HepG2 (cell line): ENCODE data around the gene IL22RA1. TPM values are rescaled to one million over a fixed set of nuclear protein-coding genes. Genes with fewer than 3 reads are reported as not detected.

Source experiments
- BCL6 ChIP-seq: IDR thresholded peaks from 2 replicates; pipeline ENCODE4 v1.6.1; 2016; ENCODE audit warnings: missing genetic modification reagents, missing compliant biosample characterization
- CENPT ChIP-seq: sonication (generic); formaldehyde crosslinking; IDR thresholded peaks from 2 replicates; pipeline ENCODE4 v1.8.0; 2022; ENCODE audit warnings: low read depth, mild to moderate bottlenecking, moderate library complexity, missing genetic modification reagents
- ETV5 ChIP-seq: IDR thresholded peaks from 2 replicates; pipeline ENCODE4 v1.6.1; 2018; ENCODE audit warnings: missing biosample characterization, missing genetic modification reagents, inconsistent platforms, borderline replicate concordance
- FOXA1 ChIP-seq, 2 experiments: fragments of 450-650 bp in 1 of 2; sonication (generic) in 1 of 2; formaldehyde crosslinking in 1 of 2; IDR thresholded peaks; 2 replicates each; pipeline versions ENCODE4 v1.4.0 to v1.6.1; 2016 to 2020; ENCODE audit warnings: missing genetic modification reagents in 1 of 2
- MTA3 ChIP-seq: sonication (generic); formaldehyde crosslinking; IDR thresholded peaks from 2 replicates; pipeline ENCODE4 v1.4.0; 2020; ENCODE audit warnings: missing genetic modification reagents
- NONO ChIP-seq, 2 experiments: fragments of 450-650 bp in 1 of 2; sonication (generic) in 1 of 2; formaldehyde crosslinking in 1 of 2; IDR thresholded peaks in 1 of 2; conservative IDR thresholded peaks in 1 of 2; 2 replicates each; pipeline versions ENCODE4 v1.6.1 to v1.8.0; 2017 to 2022; ENCODE audit warnings: mild to moderate bottlenecking in 1 of 2, missing genetic modification reagents in 1 of 2, moderate library complexity in 1 of 2
- PHF20 ChIP-seq: sonication (generic); formaldehyde crosslinking; IDR thresholded peaks from 2 replicates; pipeline ENCODE4 v1.5.0; 2020; ENCODE audit warnings: mild to moderate bottlenecking, missing genetic modification reagents
- SP5 ChIP-seq: IDR thresholded peaks from 2 replicates; pipeline ENCODE4 v1.6.1; 2016; ENCODE audit warnings: low read depth, borderline replicate concordance
- ZBTB7B ChIP-seq: sonication (generic); formaldehyde crosslinking; IDR thresholded peaks from 2 replicates; pipeline ENCODE4 v1.4.0; 2020; ENCODE audit warnings: missing genetic modification reagents
- ZNF121 ChIP-seq: sonication (generic); formaldehyde crosslinking; IDR thresholded peaks from 2 replicates; pipeline ENCODE4 v1.5.0; 2020; ENCODE audit warnings: mild to moderate bottlenecking, missing genetic modification reagents
- ZNF329 ChIP-seq: sonication (generic); formaldehyde crosslinking; IDR thresholded peaks from 2 replicates; pipeline ENCODE4 v1.9.0; 2021; ENCODE audit warnings: low read depth, mild to moderate bottlenecking, missing genetic modification reagents
- ZNF737 ChIP-seq: sonication (generic); formaldehyde crosslinking; IDR thresholded peaks from 2 replicates; pipeline ENCODE4 v1.5.0; 2020; ENCODE audit warnings: missing genetic modification reagents, mild to moderate bottlenecking, borderline replicate concordance
- ZNF891 ChIP-seq: sonication (generic); formaldehyde crosslinking; IDR thresholded peaks from 2 replicates; pipeline ENCODE4 v1.5.0; 2020; ENCODE audit warnings: mild to moderate bottlenecking, missing genetic modification reagents
- polyA plus RNA-seq, 8 experiments: library from polyadenylated mRNA; depleted of rRNA in 3 of 8; stranded (reverse) in 7 of 8; unstranded in 1 of 8; fragments of >200 nt; fragmentation: Illumina TruSeq in 4 of 8; extraction: Trizol in 4 of 8; gene quantifications; 2 replicates each; pipeline versions ENCODE4 v1.2.1 to v1.2.3, GENCODE V29; 2011 to 2016; ENCODE audit warnings: low read depth in 4 of 8, missing spikeins in 1 of 8, mixed read lengths in 1 of 8; ENCODE audit not compliant: insufficient read depth in 1 of 8
- total RNA-seq, 5 experiments: library from RNA; depleted of rRNA; stranded (reverse); fragments of >200 nt; fragmentation: Illumina TruSeq; extraction: Trizol; gene quantifications; 2 replicates each; pipeline ENCODE4 v1.2.3, GENCODE V29; 2016; ENCODE audit warnings: low read depth in 1 of 5
- TF ChIP-seq, protein P1 (sequence below): sonication (generic); formaldehyde crosslinking; IDR thresholded peaks from 2 replicates; pipeline ENCODE4 v1.9.0; 2021; ENCODE audit warnings: mild to moderate bottlenecking, missing genetic modification reagents
- TF ChIP-seq, protein P2 (sequence below): IDR thresholded peaks from 2 replicates; pipeline ENCODE4 v1.6.1; 2016; ENCODE audit warnings: low read depth, missing genetic modification reagents, missing compliant biosample characterization
- TF ChIP-seq, protein P3 (sequence below): sonication (generic); formaldehyde crosslinking; IDR thresholded peaks from 2 replicates; pipeline ENCODE4 v1.5.0; 2020; ENCODE audit warnings: missing genetic modification reagents

IL22RA1 gene
- total and polyA plus RNA-seq, 2 of the 13 experiments (the other 11 are each of a cell fraction or from before 2014, with no cell fraction given) = 4.4 to 10.2 TPM

DNA sequence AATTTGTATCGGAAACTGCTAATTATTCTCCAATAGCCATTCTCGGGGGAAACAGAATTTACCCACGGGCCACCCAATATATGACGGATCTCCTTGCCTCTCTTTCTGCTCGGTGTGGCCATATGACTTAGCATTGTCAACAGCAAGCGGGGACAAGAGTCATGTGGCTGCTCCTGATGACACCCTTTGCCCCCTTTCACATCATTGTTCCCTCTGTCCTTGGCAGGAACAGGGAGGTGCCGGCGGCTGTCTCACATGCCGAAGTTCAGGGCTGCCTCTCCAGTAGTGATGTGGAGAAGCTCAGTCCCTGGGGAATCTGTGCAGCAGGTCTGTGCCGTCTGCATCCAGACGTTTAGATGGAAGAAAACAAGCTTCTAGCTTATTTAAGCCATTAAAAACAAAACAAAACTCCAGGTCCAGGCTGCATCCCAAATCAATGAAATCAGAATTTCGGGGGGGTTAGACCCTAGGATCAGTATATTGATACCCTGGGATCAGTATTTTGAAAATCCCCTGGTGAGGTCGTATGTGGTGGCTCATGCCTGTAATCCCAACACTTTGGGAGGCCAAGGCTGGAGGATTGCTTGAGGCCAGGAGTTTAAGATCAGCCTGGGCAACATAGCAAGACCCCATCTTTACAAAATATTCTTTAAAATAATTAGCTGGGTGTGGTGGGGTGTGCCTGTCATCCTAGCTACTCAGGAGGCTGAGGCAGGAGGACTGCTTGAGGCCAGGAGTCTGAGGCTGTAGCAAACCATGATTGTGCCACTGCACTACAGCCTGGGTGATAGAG, 41.8 kb downstream of the IL22RA1 start (continued):
- TF ChIP-seq, protein P1, sequence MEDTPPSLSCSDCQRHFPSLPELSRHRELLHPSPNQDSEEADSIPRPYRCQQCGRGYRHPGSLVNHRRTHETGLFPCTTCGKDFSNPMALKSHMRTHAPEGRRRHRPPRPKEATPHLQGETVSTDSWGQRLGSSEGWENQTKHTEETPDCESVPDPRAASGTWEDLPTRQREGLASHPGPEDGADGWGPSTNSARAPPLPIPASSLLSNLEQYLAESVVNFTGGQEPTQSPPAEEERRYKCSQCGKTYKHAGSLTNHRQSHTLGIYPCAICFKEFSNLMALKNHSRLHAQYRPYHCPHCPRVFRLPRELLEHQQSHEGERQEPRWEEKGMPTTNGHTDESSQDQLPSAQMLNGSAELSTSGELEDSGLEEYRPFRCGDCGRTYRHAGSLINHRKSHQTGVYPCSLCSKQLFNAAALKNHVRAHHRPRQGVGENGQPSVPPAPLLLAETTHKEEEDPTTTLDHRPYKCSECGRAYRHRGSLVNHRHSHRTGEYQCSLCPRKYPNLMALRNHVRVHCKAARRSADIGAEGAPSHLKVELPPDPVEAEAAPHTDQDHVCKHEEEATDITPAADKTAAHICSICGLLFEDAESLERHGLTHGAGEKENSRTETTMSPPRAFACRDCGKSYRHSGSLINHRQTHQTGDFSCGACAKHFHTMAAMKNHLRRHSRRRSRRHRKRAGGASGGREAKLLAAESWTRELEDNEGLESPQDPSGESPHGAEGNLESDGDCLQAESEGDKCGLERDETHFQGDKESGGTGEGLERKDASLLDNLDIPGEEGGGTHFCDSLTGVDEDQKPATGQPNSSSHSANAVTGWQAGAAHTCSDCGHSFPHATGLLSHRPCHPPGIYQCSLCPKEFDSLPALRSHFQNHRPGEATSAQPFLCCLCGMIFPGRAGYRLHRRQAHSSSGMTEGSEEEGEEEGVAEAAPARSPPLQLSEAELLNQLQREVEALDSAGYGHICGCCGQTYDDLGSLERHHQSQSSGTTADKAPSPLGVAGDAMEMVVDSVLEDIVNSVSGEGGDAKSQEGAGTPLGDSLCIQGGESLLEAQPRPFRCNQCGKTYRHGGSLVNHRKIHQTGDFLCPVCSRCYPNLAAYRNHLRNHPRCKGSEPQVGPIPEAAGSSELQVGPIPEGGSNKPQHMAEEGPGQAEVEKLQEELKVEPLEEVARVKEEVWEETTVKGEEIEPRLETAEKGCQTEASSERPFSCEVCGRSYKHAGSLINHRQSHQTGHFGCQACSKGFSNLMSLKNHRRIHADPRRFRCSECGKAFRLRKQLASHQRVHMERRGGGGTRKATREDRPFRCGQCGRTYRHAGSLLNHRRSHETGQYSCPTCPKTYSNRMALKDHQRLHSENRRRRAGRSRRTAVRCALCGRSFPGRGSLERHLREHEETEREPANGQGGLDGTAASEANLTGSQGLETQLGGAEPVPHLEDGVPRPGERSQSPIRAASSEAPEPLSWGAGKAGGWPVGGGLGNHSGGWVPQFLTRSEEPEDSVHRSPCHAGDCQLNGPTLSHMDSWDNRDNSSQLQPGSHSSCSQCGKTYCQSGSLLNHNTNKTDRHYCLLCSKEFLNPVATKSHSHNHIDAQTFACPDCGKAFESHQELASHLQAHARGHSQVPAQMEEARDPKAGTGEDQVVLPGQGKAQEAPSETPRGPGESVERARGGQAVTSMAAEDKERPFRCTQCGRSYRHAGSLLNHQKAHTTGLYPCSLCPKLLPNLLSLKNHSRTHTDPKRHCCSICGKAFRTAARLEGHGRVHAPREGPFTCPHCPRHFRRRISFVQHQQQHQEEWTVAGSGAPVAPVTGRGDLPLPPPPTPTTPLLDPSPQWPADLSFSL = no peak
- TF ChIP-seq SP5 (CRISPR knock-in tag) (peak; percentile 83), MTA3 (CRISPR knock-in tag) (no peak), ZNF737 (CRISPR knock-in tag) (no peak), ZNF329 (CRISPR knock-in tag) (no peak), ZNF121 (CRISPR knock-in tag) (peak; percentile 91), FOXA1 (IDR thresholded peaks at IDR 0.05) (no peak), FOXA1 (CRISPR knock-in tag; IDR thresholded peaks at IDR 0.05) (peak; percentile 77), ZBTB7B (no peak), NONO (IDR thresholded peaks at IDR 0.05) (no peak), NONO (CRISPR knock-in tag; conservative IDR thresholded peaks at IDR 0.05) (0 out of 2 replicates have a peak, but pooled peaks have one; percentile 18), PHF20 (CRISPR knock-in tag) (no peak), CENPT (CRISPR knock-in tag) (no peak), BCL6 (CRISPR knock-in tag) (no peak), ETV5 (CRISPR knock-in tag) (peak; percentile 13; the same call in 1 of the 2 replicates), ZNF891 (CRISPR knock-in tag) (no peak)
- TF ChIP-seq, protein P2, sequence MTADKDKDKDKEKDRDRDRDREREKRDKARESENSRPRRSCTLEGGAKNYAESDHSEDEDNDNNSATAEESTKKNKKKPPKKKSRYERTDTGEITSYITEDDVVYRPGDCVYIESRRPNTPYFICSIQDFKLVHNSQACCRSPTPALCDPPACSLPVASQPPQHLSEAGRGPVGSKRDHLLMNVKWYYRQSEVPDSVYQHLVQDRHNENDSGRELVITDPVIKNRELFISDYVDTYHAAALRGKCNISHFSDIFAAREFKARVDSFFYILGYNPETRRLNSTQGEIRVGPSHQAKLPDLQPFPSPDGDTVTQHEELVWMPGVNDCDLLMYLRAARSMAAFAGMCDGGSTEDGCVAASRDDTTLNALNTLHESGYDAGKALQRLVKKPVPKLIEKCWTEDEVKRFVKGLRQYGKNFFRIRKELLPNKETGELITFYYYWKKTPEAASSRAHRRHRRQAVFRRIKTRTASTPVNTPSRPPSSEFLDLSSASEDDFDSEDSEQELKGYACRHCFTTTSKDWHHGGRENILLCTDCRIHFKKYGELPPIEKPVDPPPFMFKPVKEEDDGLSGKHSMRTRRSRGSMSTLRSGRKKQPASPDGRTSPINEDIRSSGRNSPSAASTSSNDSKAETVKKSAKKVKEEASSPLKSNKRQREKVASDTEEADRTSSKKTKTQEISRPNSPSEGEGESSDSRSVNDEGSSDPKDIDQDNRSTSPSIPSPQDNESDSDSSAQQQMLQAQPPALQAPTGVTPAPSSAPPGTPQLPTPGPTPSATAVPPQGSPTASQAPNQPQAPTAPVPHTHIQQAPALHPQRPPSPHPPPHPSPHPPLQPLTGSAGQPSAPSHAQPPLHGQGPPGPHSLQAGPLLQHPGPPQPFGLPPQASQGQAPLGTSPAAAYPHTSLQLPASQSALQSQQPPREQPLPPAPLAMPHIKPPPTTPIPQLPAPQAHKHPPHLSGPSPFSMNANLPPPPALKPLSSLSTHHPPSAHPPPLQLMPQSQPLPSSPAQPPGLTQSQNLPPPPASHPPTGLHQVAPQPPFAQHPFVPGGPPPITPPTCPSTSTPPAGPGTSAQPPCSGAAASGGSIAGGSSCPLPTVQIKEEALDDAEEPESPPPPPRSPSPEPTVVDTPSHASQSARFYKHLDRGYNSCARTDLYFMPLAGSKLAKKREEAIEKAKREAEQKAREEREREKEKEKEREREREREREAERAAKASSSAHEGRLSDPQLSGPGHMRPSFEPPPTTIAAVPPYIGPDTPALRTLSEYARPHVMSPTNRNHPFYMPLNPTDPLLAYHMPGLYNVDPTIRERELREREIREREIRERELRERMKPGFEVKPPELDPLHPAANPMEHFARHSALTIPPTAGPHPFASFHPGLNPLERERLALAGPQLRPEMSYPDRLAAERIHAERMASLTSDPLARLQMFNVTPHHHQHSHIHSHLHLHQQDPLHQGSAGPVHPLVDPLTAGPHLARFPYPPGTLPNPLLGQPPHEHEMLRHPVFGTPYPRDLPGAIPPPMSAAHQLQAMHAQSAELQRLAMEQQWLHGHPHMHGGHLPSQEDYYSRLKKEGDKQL (CRISPR knock-in tag) = no peak
- TF ChIP-seq, protein P3, sequence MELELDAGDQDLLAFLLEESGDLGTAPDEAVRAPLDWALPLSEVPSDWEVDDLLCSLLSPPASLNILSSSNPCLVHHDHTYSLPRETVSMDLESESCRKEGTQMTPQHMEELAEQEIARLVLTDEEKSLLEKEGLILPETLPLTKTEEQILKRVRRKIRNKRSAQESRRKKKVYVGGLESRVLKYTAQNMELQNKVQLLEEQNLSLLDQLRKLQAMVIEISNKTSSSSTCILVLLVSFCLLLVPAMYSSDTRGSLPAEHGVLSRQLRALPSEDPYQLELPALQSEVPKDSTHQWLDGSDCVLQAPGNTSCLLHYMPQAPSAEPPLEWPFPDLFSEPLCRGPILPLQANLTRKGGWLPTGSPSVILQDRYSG (CRISPR knock-in tag) = no peak
